Measurements from ENCODE around the gene NUP98. TPM values are rescaled to one million over a fixed set of nuclear protein-coding genes. Genes with fewer than 3 reads are reported as not detected.
A peak's percentile ranks its signal among the peaks of the same experiment; 100 is the strongest.

The NUP98 gene
- total and polyA plus RNA-seq, 2 of the 13 experiments (the other 11 are each of a cell fraction or from before 2014, with no cell fraction given): 76.6 to 85.3 TPM

- TF ChIP-seq TAF15 (IDR thresholded peaks at IDR 0.05; ENCODE audit: low read depth, low read length, poor library complexity, severe bottlenecking) (no peak), JDP2 (CRISPR knock-in tag; IDR thresholded peaks at IDR 0.05; ENCODE audit: borderline replicate concordance) (no peak), ZKSCAN1 (IDR thresholded peaks at IDR 0.05; ENCODE audit: low read length) (no peak), ZNF317 (CRISPR knock-in tag; IDR thresholded peaks at IDR 0.05) (no peak), PRPF4 (IDR thresholded peaks at IDR 0.05; ENCODE audit: low read depth, low read length, poor library complexity, severe bottlenecking) (no peak), ZBTB3 (CRISPR knock-in tag; IDR thresholded peaks at IDR 0.05; ENCODE audit: borderline replicate concordance, low read depth) (no peak), TBL1XR1 (IDR thresholded peaks at IDR 0.05; ENCODE audit: borderline replicate concordance, low read length, partially characterized antibody) (no peak), ZNF550 (CRISPR knock-in tag; IDR thresholded peaks at IDR 0.05; ENCODE audit: borderline replicate concordance) (no peak), POLR2G (IDR thresholded peaks at IDR 0.05; ENCODE audit: low read depth, low read length) (no peak; the same call in none of the 2 replicates), SMARCC2 (IDR thresholded peaks at IDR 0.05) (no peak), NPAS2 (CRISPR knock-in tag; IDR thresholded peaks at IDR 0.05; ENCODE audit: borderline replicate concordance) (no peak), ZNF7 (CRISPR knock-in tag; IDR thresholded peaks at IDR 0.05) (no peak), ADNP (CRISPR knock-in tag; IDR thresholded peaks at IDR 0.05) (no peak; the same call in 1 of the 2 replicates), U2AF2 (IDR thresholded peaks at IDR 0.05; ENCODE audit: low read depth, low read length) (no peak), SMAD3 (CRISPR knock-in tag; IDR thresholded peaks at IDR 0.05) (0 out of 2 replicates have a peak, but pooled peaks have one; percentile 25), ZNF552 (CRISPR knock-in tag; IDR thresholded peaks at IDR 0.05; ENCODE audit: borderline replicate concordance) (no peak), ARID2 (CRISPR knock-in tag; IDR thresholded peaks at IDR 0.05; ENCODE audit: borderline replicate concordance) (no peak), STAG1 (CRISPR knock-in tag; IDR thresholded peaks at IDR 0.05) (peak; percentile 52), ZNF737 (CRISPR knock-in tag; IDR thresholded peaks at IDR 0.05; ENCODE audit: borderline replicate concordance) (no peak), SNAPC5 (CRISPR knock-in tag; IDR thresholded peaks at IDR 0.05; ENCODE audit: borderline replicate concordance) (no peak)
- TF ChIP-seq, protein P1, sequence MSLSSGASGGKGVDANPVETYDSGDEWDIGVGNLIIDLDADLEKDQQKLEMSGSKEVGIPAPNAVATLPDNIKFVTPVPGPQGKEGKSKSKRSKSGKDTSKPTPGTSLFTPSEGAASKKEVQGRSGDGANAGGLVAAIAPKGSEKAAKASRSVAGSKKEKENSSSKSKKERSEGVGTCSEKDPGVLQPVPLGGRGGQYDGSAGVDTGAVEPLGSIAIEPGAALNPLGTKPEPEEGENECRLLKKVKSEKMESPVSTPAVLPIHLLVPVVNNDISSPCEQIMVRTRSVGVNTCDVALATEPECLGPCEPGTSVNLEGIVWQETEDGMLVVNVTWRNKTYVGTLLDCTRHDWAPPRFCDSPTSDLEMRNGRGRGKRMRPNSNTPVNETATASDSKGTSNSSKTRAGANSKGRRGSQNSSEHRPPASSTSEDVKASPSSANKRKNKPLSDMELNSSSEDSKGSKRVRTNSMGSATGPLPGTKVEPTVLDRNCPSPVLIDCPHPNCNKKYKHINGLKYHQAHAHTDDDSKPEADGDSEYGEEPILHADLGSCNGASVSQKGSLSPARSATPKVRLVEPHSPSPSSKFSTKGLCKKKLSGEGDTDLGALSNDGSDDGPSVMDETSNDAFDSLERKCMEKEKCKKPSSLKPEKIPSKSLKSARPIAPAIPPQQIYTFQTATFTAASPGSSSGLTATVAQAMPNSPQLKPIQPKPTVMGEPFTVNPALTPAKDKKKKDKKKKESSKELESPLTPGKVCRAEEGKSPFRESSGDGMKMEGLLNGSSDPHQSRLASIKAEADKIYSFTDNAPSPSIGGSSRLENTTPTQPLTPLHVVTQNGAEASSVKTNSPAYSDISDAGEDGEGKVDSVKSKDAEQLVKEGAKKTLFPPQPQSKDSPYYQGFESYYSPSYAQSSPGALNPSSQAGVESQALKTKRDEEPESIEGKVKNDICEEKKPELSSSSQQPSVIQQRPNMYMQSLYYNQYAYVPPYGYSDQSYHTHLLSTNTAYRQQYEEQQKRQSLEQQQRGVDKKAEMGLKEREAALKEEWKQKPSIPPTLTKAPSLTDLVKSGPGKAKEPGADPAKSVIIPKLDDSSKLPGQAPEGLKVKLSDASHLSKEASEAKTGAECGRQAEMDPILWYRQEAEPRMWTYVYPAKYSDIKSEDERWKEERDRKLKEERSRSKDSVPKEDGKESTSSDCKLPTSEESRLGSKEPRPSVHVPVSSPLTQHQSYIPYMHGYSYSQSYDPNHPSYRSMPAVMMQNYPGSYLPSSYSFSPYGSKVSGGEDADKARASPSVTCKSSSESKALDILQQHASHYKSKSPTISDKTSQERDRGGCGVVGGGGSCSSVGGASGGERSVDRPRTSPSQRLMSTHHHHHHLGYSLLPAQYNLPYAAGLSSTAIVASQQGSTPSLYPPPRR (CRISPR knock-in tag; IDR thresholded peaks at IDR 0.05; ENCODE audit: borderline replicate concordance): no peak
- TF ChIP-seq, protein P2, sequence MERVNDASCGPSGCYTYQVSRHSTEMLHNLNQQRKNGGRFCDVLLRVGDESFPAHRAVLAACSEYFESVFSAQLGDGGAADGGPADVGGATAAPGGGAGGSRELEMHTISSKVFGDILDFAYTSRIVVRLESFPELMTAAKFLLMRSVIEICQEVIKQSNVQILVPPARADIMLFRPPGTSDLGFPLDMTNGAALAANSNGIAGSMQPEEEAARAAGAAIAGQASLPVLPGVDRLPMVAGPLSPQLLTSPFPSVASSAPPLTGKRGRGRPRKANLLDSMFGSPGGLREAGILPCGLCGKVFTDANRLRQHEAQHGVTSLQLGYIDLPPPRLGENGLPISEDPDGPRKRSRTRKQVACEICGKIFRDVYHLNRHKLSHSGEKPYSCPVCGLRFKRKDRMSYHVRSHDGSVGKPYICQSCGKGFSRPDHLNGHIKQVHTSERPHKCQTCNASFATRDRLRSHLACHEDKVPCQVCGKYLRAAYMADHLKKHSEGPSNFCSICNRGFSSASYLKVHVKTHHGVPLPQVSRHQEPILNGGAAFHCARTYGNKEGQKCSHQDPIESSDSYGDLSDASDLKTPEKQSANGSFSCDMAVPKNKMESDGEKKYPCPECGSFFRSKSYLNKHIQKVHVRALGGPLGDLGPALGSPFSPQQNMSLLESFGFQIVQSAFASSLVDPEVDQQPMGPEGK (CRISPR knock-in tag; IDR thresholded peaks at IDR 0.05): 0 out of 2 replicates have a peak, but pooled peaks have one; percentile 44
Measured at GRCh38 chr11:3807909-3808860, 10.8 kb upstream of the NUP98 start, which contains the start of gene PGAP2 (continued).
